Hematopoietic multipotent progenitor cell treated with erythropoietin and hydrocortisone succinate and interleukin-3 and kit ligand, for 17 days (in vitro differentiated cells): ENCODE results near the gene MXRA7.
A peak's percentile ranks its signal among the peaks of the same experiment; 100 is the strongest.
"Not testable (repeated sequence)": the region's sequence is repeated elsewhere in the genome, so short reads cannot be mapped to it uniquely, and the experiment has no call there.

ENCODE experiments used
- DNase-seq: peaks from one replicate; pipeline ENCODE4 v3.0.0-alpha.2; 2015; ENCODE audit warnings: low spot score

The MXRA7 gene, protein sequence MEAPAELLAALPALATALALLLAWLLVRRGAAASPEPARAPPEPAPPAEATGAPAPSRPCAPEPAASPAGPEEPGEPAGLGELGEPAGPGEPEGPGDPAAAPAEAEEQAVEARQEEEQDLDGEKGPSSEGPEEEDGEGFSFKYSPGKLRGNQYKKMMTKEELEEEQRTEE

DNA sequence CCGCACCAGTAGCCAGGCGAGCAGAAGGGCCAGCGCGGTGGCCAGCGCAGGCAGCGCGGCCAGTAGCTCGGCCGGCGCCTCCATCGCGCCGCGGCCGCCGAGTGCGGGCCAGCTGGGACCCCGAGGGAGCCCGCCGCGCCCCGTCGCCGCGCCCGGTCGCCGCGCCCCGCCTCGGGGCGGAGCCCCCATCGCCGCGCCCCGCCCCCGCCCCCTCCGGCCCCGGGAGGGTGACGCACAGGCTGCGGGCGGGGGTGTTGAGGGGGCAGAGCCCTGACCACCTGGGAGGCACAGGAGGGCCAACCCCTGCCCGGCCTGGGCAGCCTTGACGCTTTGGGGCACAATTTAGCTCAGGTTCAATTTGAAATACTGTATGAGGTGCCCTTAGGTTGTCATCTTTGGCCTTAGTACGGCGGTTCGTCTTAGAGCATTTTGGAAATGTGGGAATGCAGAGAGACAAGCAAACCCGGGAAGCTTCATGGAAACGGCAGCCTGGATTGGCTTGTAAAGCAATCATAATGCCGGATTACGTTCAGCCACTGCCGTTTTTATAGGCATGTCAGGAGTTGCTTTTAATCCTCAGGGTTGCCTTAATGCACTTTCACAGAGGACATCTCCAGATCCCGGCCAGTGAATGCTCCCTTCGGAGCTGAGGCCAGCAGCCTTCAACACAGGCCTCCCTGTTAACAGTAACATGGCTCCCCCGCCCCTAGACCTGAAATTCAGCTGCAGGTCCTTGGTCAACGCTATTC, at the start of gene MXRA7:
MXRA7 (minus strand) TSS at position 103 of the 749 bp plus-strand sequence; CDS start at position 84, 19 bp downstream.
- DNase-seq = peak; percentile 27

DNA sequence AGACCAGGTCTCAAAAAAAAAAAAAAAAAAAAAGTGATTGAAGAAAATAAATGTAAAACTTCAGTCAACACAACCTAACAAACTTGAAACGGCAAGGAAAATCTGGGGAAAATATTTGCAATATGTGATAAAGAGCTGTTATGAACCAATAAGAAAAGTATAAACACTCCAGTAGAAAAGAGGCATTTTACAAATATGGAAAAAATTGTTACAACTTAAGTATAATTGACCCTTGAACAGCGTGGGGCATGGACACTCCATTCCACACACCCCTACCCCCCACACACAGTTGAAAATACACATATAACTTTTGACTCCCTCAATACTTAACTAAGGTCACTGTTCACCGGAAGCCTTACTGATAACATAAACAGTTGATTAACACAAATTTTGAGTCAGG, 47.8 kb upstream of the MXRA7 start:
- no peak for DNase-seq

DNA sequence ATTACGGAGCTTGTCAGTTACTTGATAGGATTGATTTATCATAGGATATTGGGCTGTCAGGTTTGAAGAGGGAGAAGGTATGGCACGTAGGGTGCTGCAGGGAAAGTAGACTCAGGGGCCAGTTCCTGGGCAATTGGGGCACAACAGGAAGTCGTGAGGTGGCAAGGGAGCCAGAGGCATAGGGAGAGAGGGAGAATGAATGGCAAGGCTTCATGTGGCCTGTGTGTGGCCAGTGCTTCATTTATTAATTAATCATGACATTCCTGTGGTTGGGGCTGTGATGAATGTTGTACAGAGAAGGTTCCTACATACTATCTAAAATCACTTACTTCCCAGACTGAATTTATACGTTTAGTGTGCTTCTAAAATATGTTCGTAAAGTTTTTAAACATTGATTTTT, 46.5 kb upstream of the MXRA7 start:
- DNase-seq = no peak

DNA sequence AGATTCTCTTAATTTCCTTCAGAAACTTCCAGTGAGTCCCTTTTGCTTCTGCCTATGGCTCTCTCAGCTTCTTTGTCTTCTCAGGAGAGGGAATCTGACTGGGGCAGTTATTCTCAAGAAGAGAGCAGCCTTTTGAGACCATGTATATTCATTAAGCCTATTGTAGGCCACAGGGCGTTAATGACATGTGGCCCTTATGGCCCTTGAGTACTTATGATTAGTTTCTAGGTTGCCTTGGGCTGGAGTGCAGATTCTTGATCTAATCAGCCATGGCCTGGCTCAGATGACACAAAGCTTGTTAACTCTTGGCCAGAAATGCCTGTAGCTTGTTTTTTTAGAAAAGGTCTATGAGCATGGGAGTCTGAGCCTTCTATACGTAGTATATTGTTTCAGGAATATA, 44.5 kb upstream of the MXRA7 start:
- DNase-seq = no peak

DNA sequence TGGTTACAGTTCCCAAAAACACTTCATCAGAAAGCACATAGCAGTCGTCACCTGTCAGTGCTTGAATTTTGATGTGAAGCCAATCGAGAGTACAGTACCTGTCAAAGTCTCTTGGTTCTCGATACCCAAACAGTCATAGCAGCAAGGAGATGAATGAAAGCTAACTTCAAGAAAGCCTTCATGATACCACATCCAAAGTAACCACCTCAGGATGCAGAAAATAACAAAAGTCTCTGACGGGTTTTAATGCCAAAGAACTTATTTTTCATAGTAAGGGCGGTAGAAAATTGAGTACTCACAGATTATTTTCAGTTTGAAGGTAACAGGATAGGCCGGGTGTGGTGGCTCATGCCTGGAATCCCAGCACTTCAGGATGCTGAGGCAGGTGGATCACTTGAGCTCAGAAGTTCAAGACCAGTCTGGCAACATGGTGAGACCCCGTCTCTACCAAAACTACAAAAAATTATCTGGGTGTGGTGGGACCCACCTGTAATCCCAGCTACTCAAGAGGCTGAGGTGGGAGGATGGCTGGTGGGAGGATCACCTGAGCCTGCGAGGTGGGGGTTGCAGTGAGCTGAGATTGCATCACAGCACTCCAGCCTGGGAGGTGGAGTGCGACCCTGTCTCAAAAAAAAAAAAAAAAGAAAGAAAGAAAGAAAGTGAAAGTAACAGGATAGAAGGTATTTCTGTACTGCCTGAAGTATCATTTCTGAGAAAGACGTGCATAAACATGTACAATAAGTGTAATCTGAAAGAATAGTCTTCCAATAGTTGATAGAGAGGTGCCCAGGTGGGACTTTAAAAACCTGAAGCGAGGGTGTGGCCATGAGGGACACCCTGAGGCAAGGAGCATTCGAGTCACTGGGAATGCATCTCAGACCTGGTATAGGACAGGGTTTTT, 42.5 kb upstream of the MXRA7 start:
- no peak for DNase-seq

DNA sequence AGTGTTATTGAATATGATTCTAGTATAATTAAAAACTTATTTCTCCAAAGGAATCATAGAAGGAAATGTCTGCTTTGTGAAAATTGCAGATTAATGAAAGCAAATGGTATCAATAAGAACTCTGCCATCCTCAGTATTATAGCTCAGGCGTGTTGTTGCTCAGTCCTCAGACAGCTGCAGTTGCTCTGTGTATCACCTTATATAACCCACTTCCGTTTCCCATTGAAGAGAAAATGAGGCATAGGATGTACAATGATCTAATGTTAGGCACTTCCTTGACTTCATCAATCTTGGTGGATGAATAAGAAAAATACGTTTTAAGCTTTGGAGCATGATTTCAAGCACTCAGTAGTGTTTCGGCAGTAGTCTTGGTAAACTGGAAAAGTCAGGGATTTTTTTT, 41.2 kb upstream of the MXRA7 start:
- no peak for DNase-seq

DNA sequence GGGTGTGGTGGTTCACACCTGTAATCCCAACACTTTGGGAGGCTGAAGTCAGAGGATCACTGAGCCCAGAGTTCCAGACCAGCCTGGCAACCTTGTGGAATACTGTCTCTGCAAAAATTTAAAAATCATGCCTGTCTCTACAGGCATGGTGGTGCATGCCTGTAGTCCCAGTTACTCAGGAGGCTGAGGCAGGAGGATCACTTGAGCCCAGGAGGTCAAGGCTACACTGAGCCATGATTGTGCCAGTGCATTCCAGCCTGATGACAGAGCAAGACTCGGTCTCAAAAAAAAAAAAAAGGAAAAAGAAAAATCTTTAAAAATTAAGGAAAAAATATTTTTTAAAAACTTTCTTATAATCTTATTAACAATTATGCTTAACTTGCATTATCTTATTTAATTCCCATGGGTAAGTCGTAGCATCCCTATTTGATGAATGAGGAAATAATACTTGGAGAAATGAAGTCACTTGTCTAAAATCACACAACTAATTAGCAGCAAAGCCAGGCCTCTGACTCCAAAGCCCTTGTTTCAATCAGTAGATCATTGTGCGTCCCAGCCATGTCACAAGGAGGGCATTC, 40.7 kb upstream of the MXRA7 start:
- DNase-seq = no peak

DNA sequence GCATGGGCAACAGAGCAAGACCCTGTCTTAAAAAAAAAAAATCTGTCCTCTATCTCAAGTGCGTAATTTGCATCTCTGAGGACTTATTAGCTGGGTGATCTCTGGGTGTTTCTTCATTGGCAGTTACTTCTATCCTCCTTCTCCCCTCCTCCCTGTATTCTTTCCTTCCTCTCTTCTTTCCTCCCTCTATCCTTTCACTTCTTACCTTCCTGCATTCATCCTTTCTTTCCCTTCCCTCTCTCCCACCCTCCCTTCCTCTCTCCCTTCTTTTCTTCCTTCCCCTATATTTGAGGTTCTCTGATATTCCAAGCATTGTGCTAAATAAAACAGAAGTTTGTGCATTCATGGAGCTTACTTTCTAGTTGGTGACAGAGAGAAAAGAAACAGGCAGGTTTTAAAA, 37.9 kb upstream of the MXRA7 start:
- DNase-seq = no peak

DNA sequence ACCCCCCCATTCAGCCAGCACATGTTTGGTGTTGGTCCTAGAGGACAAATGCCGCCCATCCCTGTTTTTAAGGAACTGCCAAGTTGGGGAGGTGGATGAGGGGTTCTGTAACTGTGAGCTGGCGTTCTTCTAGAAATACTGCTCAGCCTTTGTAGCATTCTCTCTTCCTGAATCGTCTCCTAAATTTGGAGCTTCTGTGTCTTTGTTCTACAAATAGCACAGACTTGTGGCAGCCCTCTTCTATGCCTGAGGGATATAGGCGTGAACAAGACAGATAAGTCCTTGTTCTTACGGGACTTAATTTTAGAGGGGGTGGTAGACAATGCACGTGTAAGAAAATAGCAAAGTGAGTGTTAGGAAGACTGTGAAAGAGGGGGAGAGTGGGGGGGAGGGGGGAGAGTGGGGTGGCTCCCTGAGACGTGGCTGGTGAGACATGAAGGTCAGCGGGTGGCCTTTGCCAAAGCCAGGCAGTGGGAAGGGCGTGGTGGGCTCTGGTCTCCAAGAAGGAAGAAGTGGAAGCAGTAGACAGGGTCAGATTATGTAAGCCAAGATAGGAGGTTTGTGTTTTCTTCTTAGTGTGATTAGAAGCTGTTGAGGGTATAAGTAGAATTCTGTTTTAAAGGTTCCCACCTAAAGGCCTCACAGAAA, 37.1 kb upstream of the MXRA7 start:
- no peak for DNase-seq

DNA sequence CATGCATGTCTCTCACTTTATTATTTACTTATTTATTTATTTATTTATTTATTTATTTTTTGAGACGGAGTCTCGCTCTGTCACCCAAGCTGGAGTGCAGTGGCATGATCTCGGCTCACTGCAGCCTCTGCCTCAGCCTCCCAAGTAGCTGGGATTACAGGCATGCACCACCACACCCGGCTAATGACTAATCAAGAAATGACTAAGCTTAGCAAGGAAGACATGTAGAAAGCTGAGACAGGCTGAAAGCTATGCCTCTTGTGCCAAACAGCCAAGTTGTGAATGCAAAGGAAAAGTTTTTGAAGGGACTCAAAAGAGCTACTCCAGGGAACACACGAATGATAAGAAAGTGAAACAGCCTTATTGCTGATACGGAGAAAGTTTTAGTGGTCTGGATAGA, 35.0 kb upstream of the MXRA7 start:
- DNase-seq = peak; percentile 31

DNA sequence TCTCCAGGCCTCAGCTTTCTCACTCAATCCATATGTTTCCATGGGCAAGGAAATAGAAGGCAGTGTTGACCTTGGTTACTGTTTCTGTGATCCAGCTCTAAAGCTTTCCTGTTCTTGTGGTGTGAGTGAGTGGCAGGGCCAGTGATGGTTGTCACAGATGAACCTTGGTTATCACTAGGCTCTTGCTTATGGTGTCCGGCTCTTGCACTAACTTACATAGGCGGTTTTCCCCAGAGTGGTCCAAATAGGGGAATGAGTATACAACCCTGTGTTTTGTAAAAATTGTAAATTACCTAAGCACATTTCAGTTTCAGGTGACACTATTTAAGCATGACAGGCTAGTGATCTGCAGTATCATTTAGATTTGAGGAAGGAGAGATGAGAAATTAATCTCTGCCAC, 34.0 kb upstream of the MXRA7 start:
- no peak for DNase-seq

DNA sequence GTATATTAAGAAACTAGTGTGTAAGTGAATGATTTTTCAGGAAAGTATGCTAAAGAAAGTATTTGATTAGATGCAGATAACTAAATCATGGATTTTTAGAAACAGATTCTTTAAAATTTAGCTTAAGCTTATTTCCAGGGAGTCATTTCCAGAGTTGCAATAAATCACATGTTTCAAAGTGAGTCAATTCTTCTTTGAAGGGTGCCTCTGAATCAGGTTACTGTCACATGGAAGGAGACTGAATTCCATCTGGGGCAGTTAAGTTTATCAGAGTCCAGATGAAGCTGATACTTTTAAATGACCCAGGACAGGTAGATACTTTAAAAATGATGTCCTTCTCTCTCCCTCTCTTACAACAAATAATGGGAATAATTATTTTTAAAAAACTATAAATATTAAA, 32.2 kb upstream of the MXRA7 start:
- no peak for DNase-seq

DNA sequence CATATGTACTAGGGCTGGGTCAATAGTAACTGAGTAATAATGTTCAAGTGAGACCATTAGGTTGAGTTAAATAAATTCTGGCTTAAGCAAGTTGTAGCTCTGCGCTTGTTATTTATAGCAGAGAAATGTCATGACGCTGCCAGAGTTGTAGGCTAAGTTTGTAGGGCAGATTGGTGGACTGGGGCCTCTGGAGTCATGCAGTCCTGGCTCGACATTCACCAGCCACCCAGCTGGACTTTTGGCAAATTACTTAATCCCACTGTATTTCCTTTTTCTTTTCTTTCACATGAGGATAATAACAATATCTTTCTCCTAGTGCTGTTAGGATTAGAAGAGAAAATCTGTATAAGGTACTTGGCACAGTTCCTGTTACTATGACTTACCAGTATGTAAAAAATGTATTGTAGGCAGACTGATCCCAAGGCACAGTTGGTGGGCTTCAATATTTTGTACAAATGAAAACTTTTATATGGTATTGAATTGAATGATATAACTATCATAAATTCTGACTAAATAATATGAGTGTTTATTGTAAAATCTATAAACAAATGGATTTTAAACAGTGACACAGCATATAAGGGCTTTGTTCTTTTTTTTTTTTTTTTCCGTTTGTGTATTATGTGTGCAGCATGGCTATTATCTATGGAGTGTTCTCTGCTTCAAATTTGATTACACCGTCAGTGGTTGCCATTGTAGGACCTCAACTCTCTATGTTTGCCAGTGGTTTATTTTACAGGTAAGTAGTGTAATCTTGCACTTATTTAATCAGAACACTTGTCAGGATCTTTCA, 29.8 kb upstream of the MXRA7 start:
- no peak for DNase-seq

DNA sequence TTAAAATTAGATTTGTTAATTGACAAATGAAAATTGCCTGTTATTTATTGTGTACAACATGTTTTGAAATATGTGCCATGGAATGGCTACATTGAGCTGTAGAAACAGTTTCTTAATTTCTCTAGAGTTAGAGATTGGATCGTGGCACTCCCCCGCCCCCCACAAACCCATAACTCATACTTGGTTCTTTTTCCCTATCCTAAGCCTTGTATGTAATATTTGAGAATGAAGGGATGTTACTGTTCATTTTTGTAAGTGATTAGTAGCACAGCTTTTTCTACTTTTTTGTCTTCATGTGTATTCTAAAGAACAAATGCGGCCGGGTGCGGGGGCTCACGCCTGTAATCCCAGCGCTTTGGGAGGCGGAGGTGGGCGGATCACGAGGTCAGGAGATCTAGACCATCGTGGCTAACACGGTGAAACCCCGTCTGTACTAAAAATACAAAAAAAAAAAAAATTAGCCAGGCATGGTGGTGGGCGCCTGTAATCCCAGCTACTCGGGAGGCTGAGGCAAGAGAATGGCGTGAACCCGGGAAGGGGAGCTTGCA, 28.9 kb upstream of the MXRA7 start:
- DNase-seq = not testable (repeated sequence)

DNA sequence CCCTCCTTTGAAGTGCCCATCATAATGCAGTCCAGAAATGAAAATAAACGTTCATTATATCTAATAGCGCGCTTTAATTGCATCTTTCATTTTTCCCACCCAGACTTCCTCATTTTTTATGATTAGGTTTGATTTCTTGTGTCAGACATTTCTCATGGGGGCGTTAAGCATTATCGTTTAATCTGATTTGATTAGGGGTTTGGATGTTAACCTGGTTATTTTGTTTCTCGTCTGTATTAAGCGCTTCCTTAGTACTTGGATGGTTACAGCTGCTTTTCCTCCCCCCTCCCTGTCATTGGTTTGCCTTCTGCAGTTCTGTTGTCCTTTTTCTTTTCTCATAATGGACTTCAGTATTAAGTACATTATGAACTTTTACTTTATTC, 27.7 kb upstream of the MXRA7 start:
- DNase-seq = no peak

DNA sequence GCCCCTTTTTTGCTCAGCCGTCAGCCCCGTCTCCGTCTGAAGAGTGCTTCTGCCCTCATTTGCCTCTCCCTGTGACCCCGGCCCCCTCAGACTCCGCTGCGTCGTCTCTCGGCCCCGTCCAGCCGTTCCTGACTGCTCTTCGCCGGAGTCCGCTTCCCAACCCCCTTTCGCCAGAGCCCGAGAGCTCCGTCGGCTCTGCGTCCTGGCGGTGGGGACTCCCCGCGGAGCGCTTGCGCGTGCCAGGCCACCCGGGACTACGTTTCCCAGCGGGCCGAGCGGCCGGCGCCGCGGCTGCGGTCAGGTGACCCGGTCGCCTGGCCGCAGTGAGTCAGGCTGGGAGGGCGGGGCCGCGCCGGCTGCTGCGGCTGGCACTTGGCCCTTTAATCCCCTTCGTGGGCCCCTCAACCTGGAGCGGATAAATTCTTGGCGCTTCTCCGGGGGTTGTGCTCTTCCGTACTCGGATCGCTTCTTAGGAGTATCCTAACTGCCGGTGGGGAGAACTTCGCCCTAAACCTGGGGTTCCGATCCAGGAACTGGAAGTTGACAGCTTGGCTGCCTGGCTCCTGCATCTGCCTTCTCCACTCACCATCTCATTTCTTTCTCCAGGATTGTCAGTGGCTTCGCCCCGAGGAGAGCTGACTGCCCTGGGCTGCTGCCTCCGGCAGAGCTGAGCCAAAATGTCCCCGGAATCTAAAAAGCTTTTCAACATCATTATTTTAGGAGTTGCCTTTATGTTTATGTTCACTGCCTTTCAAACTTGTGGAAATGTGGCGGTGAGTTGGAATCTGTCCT, 27.1 kb upstream of the MXRA7 start, which contains the start of gene MFSD11:
MFSD11 (plus strand) TSS at position 444 of the 792 bp plus-strand sequence; CDS start at position 678, 234 bp downstream.
- DNase-seq = peak; percentile 95

DNA sequence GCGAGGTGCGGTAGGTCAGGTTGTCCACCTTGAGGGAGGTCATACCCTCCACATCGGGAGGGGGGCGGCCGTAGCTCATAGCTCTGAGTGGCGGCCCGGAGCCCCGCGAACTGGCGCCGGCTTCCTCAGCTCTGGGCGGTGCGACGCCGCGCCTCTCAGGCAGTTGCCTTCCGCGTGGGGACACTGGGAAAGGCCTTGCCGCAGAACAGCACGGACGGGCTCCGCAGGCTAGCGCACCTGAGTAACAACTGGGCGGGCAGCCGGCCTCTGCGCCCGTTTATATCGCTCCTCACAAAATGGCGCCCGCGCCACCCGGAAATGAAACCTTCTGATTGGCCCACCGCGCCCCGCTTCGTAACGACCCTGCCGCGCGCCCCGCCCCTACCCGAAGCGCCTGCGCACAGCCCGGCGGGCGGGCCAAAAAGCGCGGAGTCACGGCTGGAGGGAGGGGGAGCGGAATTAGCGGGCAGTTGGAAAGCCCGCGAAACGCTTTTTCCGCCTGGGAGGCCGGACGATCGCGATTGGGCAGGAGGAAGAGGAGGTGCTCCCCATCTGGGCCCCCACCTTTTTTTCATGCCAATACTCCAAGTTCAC, 26.4 kb upstream of the MXRA7 start, which contains the start of gene SRSF2:
SRSF2 (minus strand) TSS at position 250 of the 594 bp plus-strand sequence; CDS start at position 79, 171 bp downstream.
- peak; percentile 99 for DNase-seq

DNA sequence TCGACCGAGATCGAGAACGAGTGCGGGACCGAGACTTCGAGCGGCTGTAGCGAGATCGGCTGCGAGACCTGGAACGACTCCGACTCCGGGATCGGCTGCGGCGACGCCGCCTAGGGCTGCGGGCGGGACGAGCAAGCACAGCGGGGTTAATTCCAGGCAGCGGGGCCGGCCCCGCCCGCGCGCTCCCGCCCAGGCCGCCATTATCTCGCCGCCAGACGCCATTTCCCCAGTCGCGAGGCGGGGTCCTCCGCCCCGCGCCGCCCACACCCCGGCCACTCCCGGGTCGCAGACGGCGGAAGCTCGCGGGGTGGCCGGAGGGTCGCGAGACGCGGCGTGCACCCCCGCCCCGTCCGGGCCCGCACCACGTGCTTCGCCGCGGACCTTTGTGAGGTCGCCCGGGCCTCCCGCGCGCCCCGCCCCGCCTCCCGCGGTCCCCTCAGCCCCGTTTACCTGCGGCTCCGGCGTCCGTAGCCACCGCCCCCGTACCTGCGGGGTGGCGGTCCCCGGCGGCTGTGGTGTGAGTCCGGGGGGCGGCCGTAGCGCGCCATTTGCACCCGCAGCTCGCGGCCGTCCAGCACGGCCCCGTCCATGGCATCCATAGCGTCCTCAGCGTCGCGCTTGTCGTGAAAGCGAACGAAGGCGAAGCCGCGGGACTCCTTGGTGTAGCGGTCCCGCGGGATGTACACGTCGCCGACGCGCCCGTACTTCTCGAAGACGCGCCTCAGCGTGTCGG, 25.8 kb upstream of the MXRA7 start:
- DNase-seq = peak; percentile 87
